Fibroblast of lung (primary cell): ENCODE results near the gene KSR2. TPM values are rescaled to one million over a fixed set of nuclear protein-coding genes. Genes with fewer than 3 reads are reported as not detected.

Experiments used
- DNase-seq, 2 donors: peaks; one replicate each; pipeline versions ENCODE4 v3.0.0 to v3.0.0-alpha.2; 2010; ENCODE audit warnings: low read depth in 2 of 2
- H2AFZ ChIP-seq: 2 replicates; pipeline ENCODE4 v1.5.1; 2012; ENCODE audit warnings: low read length, control low read depth, inconsistent platforms
- H3K27ac ChIP-seq: 2 replicates; pipeline ENCODE4 v1.5.1; 2011; ENCODE audit warnings: low read length, control low read depth; ENCODE audit not compliant: insufficient read depth
- H3K27me3 ChIP-seq: 2 replicates; pipeline ENCODE4 v1.5.1; 2011; ENCODE audit warnings: mild to moderate bottlenecking, low read length; ENCODE audit not compliant: control insufficient read depth, insufficient read depth
- H3K36me3 ChIP-seq: 2 replicates; pipeline ENCODE4 v1.5.1; 2011; ENCODE audit warnings: low read length; ENCODE audit not compliant: control insufficient read depth, insufficient read depth
- H3K4me1 ChIP-seq: 2 replicates; pipeline ENCODE4 v1.5.1; 2011; ENCODE audit warnings: low read length; ENCODE audit not compliant: control insufficient read depth, insufficient read depth; ENCODE audit errors: extremely low read depth
- H3K4me2 ChIP-seq: 2 replicates; pipeline ENCODE4 v1.5.1; 2011; ENCODE audit warnings: low read length, control low read depth; ENCODE audit not compliant: insufficient read depth; ENCODE audit errors: extremely low read depth
- H3K4me3 ChIP-seq, 4 experiments: fragments of 200-600 bp in 1 of 4; sonication (generic) in 1 of 4; replicated peaks in 1 of 4; 2 replicates each; pipeline ENCODE4 v1.5.1; 2011 to 2016; ENCODE audit warnings: low read length in 4 of 4, low read depth in 3 of 4, mild to moderate bottlenecking in 3 of 4, control low read depth in 2 of 4, inconsistent platforms in 1 of 4, mixed read lengths in 1 of 4; ENCODE audit not compliant: insufficient read depth in 1 of 4; ENCODE audit errors: control extremely low read depth in 1 of 4
- H3K79me2 ChIP-seq: 2 replicates; pipeline ENCODE4 v1.5.1; 2012; ENCODE audit warnings: mild to moderate bottlenecking, low read length, inconsistent platforms; ENCODE audit not compliant: control insufficient read depth, insufficient read depth
- H3K9ac ChIP-seq: 2 replicates; pipeline ENCODE4 v1.5.1; 2011; ENCODE audit warnings: mild to moderate bottlenecking, low read length, control low read depth; ENCODE audit not compliant: insufficient read depth
- H3K9me3 ChIP-seq: 2 replicates; pipeline ENCODE4 v1.5.1; 2012; ENCODE audit warnings: low read depth, low read length; ENCODE audit not compliant: control insufficient read depth, insufficient read depth
- H4K20me1 ChIP-seq: 2 replicates; pipeline ENCODE4 v1.5.1; 2011; ENCODE audit warnings: low read length; ENCODE audit not compliant: control insufficient read depth, insufficient read depth; ENCODE audit errors: extremely low read depth
- CTCF ChIP-seq, 2 donors: IDR thresholded peaks in 1 of 2; conservative IDR thresholded peaks in 1 of 2; 1 replicate in 1 of 2; 2 replicates in 1 of 2; pipeline ENCODE4 v1.5.1; 2011 to 2012; ENCODE audit warnings: low read length in 2 of 2, control low read depth in 1 of 2, inconsistent platforms in 1 of 2, low read depth in 1 of 2, mild to moderate bottlenecking in 1 of 2
- EZH2 ChIP-seq: IDR thresholded peaks from 2 replicates; pipeline ENCODE4 v1.5.1; 2012; ENCODE audit warnings: low read length, control low read depth, mild to moderate bottlenecking; ENCODE audit errors: missing control alignments
- polyA plus RNA-seq, 2 donors: library from polyadenylated mRNA; depleted of rRNA in 1 of 2; stranded (reverse) in 1 of 2; unstranded in 1 of 2; fragments of >200 nt; gene quantifications; 2 replicates each; pipeline ENCODE4 v1.2.1, GENCODE V29; 2011 to 2012; ENCODE audit warnings: missing spikeins in 1 of 2
- total RNA-seq: library from RNA; depleted of rRNA; stranded (reverse); fragments of >200 nt; gene quantifications from 2 replicates; pipeline ENCODE4 v1.2.1, GENCODE V29; 2014

KSR2 gene
- total and polyA plus RNA-seq, 2 donors (not counting 1 experiment from before 2014, with no cell fraction given): not detected

- no peaks in the 10 kb centered on the region for H3K4me1 ChIP-seq
- no peak overlapping the region for H3K4me2 ChIP-seq
- H3K36me3 ChIP-seq: no peaks in the 10 kb centered on the region
- H3K9me3 ChIP-seq: no peaks in the 10 kb centered on the region
- H3K27me3 ChIP-seq: no peaks in the 10 kb centered on the region
- no peak overlapping the region for H3K27ac ChIP-seq
- no peak for DNase-seq
- H3K79me2 ChIP-seq: no peaks in the 10 kb centered on the region
- H3K4me3 ChIP-seq: no peak overlapping the region
- no peak overlapping the region for H2AFZ ChIP-seq
- H4K20me1 ChIP-seq: no peaks in the 10 kb centered on the region
- no peak for TF ChIP-seq EZH2
- TF ChIP-seq CTCF (conservative IDR thresholded peaks at IDR 0.05 in 1 of 2, IDR thresholded peaks at IDR 0.05 in 1 of 2; ENCODE audit: low read depth in 1 of 2, low read length in 2 of 2): no peak
- no peak overlapping the region for H3K9ac ChIP-seq
Measured at GRCh38 chr12:117437516-117438255, 531.1 kb downstream of the KSR2 start.

DNA sequence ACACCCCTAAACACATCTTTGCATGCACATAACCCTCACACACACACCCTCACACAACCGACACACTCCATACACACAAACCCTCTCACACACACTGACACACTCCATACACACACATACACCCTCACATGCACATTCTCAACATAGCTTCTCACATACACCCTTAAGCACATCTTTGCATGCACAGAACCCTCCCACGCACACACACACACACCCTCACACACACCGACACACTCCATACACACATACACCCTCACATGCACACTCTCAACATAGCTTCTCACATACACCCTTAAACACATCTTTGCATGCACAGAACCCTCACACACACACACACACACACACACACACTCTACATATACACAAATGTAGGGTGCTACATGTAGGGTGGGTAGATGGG is 534.9 kb downstream of the KSR2 start:
- Histone ChIP-seq H2AFZ (no peak overlapping the region), H3K27ac (no peak overlapping the region), H3K4me2 (no peak overlapping the region), H3K4me1 (no peaks in the 10 kb centered on the region), H3K36me3 (no peaks in the 10 kb centered on the region), H3K79me2 (no peaks in the 10 kb centered on the region), H3K9ac (no peak overlapping the region), H3K27me3 (no peaks in the 10 kb centered on the region), H3K9me3 (no peaks in the 10 kb centered on the region), H3K4me3 (no peak overlapping the region), H4K20me1 (no peaks in the 10 kb centered on the region)
- TF ChIP-seq CTCF (conservative IDR thresholded peaks at IDR 0.05 in 1 of 2, IDR thresholded peaks at IDR 0.05 in 1 of 2; ENCODE audit: low read depth in 1 of 2, low read length in 2 of 2) (no peak), EZH2 (no peak)
- no peak for DNase-seq

DNA sequence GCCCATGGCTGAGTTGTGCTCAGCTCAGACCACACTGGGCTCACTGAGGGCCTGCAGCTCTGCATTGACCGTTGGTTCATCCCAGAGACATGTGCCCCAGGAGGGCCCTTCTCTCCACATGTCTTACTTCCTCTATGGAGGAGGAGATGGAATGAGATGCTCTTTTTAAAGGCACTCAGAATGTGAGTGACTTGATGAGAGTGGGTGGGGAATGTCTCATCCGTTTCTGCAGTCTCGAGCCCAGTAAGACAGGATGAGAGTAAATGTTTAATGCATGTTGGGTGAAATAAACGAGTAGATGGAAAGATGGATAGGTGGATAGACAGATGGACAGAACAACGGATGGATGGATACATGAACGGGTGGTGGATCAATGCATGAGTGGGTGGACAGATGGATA is 538.5 kb downstream of the KSR2 start:
- H3K4me2 ChIP-seq: no peak overlapping the region
- no peaks in the 10 kb centered on the region for H3K27me3 ChIP-seq
- H2AFZ ChIP-seq: no peak overlapping the region
- H3K9me3 ChIP-seq: no peaks in the 10 kb centered on the region
- H3K79me2 ChIP-seq: no peaks in the 10 kb centered on the region
- H4K20me1 ChIP-seq: no peaks in the 10 kb centered on the region
- DNase-seq: no peak
- TF ChIP-seq EZH2: no peak
- no peak for TF ChIP-seq CTCF (conservative IDR thresholded peaks at IDR 0.05 in 1 of 2, IDR thresholded peaks at IDR 0.05 in 1 of 2; ENCODE audit: low read depth in 1 of 2, low read length in 2 of 2)
- H3K9ac ChIP-seq: no peak overlapping the region
- no peaks in the 10 kb centered on the region for H3K36me3 ChIP-seq
- H3K4me1 ChIP-seq: no peaks in the 10 kb centered on the region
- no peak overlapping the region for H3K4me3 ChIP-seq
- no peak overlapping the region for H3K27ac ChIP-seq
